Measurements from ENCODE around the gene TBX18. TPM values are rescaled to one million over a fixed set of nuclear protein-coding genes. Genes with fewer than 3 reads are reported as not detected.

The TBX18 gene
- total and polyA plus RNA-seq, 10 of the 15 experiments (the other 5 are each of a cell fraction or from before 2014, with no cell fraction given), result 0.03 to 6.1 (median 0.17) TPM; not detected in 6

DNA sequence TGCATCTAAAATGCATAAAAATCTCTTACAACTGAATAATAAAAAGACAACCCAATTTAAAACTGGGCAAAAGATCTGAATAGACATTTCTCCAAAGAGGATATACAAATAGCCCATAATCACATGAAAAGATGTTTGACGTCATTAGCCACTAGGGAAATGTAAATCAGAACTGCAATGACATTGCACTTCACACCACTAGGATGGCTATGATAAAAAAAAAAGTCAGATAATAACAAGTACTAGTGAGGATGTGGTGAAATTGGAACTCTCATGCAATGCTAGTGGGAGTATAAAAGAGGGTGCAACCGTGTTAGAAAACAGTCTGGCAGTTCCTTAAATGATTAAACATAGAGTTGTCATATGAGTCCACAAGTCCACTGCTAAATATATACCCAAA is 24.3 kb upstream of the TBX18 start:
- peak; percentile 78 for ATAC-seq
- in situ Hi-C loops (cut with MboI) (no loop called here), intact Hi-C loops (cut with micrococcal nuclease; ENCODE audit: unreplicated experiment) (no loop called here)
- Histone ChIP-seq H3K36me3 (ENCODE audit: control insufficient read depth in 2 of 2, insufficient read depth in 2 of 2, low read length in 1 of 2) (no peaks in the 10 kb centered on the region), H3K4me2 (ENCODE audit: control insufficient read depth, insufficient read depth) (no peak overlapping the region), H4K20me1 (ENCODE audit: control insufficient read depth, insufficient read depth) (no peaks in the 10 kb centered on the region), H3K27me3 (replicated peaks in 1 of 2; ENCODE audit: control insufficient read depth in 2 of 2, insufficient read depth in 2 of 2, low read length in 1 of 2) (no peaks in the 10 kb centered on the region), H3K4me1 (ENCODE audit: control insufficient read depth, insufficient read depth, low read length) (no peaks in the 10 kb centered on the region), H3K79me2 (ENCODE audit: control insufficient read depth, insufficient read depth, low read length) (no peaks in the 10 kb centered on the region), H3K4me3 (no peak overlapping the region), H3K9ac (ENCODE audit: control insufficient read depth, insufficient read depth, low read length) (no peak overlapping the region), H3K27ac (ENCODE audit: control insufficient read depth, insufficient read depth) (no peak overlapping the region), H2AFZ (ENCODE audit: control insufficient read depth, low read depth, low read length) (no peak overlapping the region), H3K9me3 (replicated peaks; ENCODE audit: control insufficient read depth, insufficient read depth, low read length) (no peaks in the 10 kb centered on the region)
- BruUV-seq (replicated peaks), result no TSS peak
- RAD21 ChIA-PET (ENCODE audit: unreplicated experiment), result no interaction called here
- CTCF ChIA-PET, result interaction anchor here (1.5 kb wide), 1 partner anchor 9 kb away, joined by 4 read pairs; no protein-coding TSS in a partner anchor
- no peak for DNase-seq (ENCODE audit: low read depth, low spot score)
- POLR2A ChIA-PET, result no interaction called here
- no peak for FAIRE-seq
- no peak for TF ChIP-seq KAT2A (conservative IDR thresholded peaks at IDR 0.05; ENCODE audit: control insufficient read depth, low read depth, low read length)
- TF ChIP-seq MEF2B (IDR thresholded peaks at IDR 0.05; ENCODE audit: partially characterized antibody, poor library complexity, severe bottlenecking), result peak; percentile 17
- no peak for TF ChIP-seq IKZF1 (conservative IDR thresholded peaks at IDR 0.05)
- SMC1A ChIA-PET (ENCODE audit: uncharacterized antibody, unreplicated experiment), result no interaction called here
- WGBS (ENCODE audit: insufficient coverage, insufficient replicate concordance, low lambda C conversion rate, missing lambda C conversion rate), result 13% methylated on average over 2 of the region's 2 CpGs

- CTCF ChIA-PET, result no interaction called here
- intact Hi-C loops (cut with micrococcal nuclease; ENCODE audit: unreplicated experiment), result no loop called here
- SMC1A ChIA-PET (ENCODE audit: uncharacterized antibody, unreplicated experiment), result no interaction called here
- TF ChIP-seq PAX8 (IDR thresholded peaks at IDR 0.05) (no peak), ZNF24 (IDR thresholded peaks at IDR 0.05) (no peak), ZBED1 (IDR thresholded peaks at IDR 0.05; ENCODE audit: borderline replicate concordance) (no peak), BCLAF1 (IDR thresholded peaks at IDR 0.05) (no peak), RCOR1 (conservative IDR thresholded peaks at IDR 0.05; ENCODE audit: low read depth, low read length) (no peak), ZNF274 (IDR thresholded peaks at IDR 0.05; ENCODE audit: insufficient read depth, insufficient read length) (no peak), IRF4 (IDR thresholded peaks at IDR 0.05; ENCODE audit: low read depth, low read length) (no peak), PRDM15 (CRISPR knock-in tag; IDR thresholded peaks at IDR 0.05) (no peak), CBX3 (IDR thresholded peaks at IDR 0.05; ENCODE audit: borderline replicate concordance, low read depth) (no peak), SUPT20H (IDR thresholded peaks at IDR 0.05; ENCODE audit: borderline replicate concordance, control insufficient read depth, low read depth, low read length) (no peak)
These were observed 21.3 kb upstream of the TBX18 start for GRCh38 chr6:84785671-84786070.

More at GRCh38 chr6:84785671-84786070, 21.3 kb upstream of the TBX18 start:
- H2AFZ ChIP-seq (ENCODE audit: control insufficient read depth, low read depth, low read length), result no peak overlapping the region
- H3K36me3 ChIP-seq (ENCODE audit: control insufficient read depth in 2 of 2, insufficient read depth in 2 of 2, low read length in 1 of 2), result no peaks in the 10 kb centered on the region
- BruUV-seq (replicated peaks), result no TSS peak
- 35% methylated on average over 1 of the region's 1 CpG for whole genome bisulfite sequencing (ENCODE audit: insufficient coverage, insufficient replicate concordance, low lambda C conversion rate, missing lambda C conversion rate)
- H3K4me2 ChIP-seq (ENCODE audit: control insufficient read depth, insufficient read depth), result no peak overlapping the region
- no peaks in the 10 kb centered on the region for H4K20me1 ChIP-seq (ENCODE audit: control insufficient read depth, insufficient read depth)
- H3K27me3 ChIP-seq (replicated peaks in 1 of 2; ENCODE audit: control insufficient read depth in 2 of 2, insufficient read depth in 2 of 2, low read length in 1 of 2), result no peaks in the 10 kb centered on the region
- no peaks in the 10 kb centered on the region for H3K9me3 ChIP-seq (replicated peaks; ENCODE audit: control insufficient read depth, insufficient read depth, low read length)
- ChIA-PET POLR2A (no interaction called here), RAD21 (ENCODE audit: unreplicated experiment) (no interaction called here)
- H3K27ac ChIP-seq (ENCODE audit: control insufficient read depth, insufficient read depth), result no peak overlapping the region
- no peaks in the 10 kb centered on the region for H3K4me1 ChIP-seq (ENCODE audit: control insufficient read depth, insufficient read depth, low read length)
- FAIRE-seq (no peak), ATAC-seq (no peak), DNase-seq (ENCODE audit: low read depth, low spot score) (no peak)
- in situ Hi-C loops (cut with MboI), result no loop called here
- H3K4me3 ChIP-seq, result no peak overlapping the region
- H3K79me2 ChIP-seq (ENCODE audit: control insufficient read depth, insufficient read depth, low read length), result no peaks in the 10 kb centered on the region
- no peak overlapping the region for H3K9ac ChIP-seq (ENCODE audit: control insufficient read depth, insufficient read depth, low read length)

Measured in GM12878 (cell line).